H1 (cell line): ENCODE data around the gene MIA2. TPM values are rescaled to one million over a fixed set of nuclear protein-coding genes. Genes with fewer than 3 reads are reported as not detected.

ENCODE experiments used
- CTCF ChIA-PET: fragments of 300-600 bp; sonication (Branson Sonifier 250); formaldehyde crosslinking; loops from one replicate; lab custom pipeline; 2021; ENCODE audit not compliant: partially characterized antibody; lab: Charles Lee
- POLR2A ChIA-PET: fragments of 300-600 bp; sonication (Branson Sonifier 250); formaldehyde crosslinking; loops from one replicate; lab custom pipeline; 2021; ENCODE audit warnings: inconsistent platforms; ENCODE audit not compliant: partially characterized antibody; lab: Charles Lee
- DNase-seq, 2 experiments: peaks; one replicate each; pipeline versions ENCODE4 v3.0.0 to v3.0.0-alpha.2; 2010 to 2022; ENCODE audit warnings: low spot score in 2 of 2, low read depth in 1 of 2, mixed read lengths in 1 of 2
- FAIRE-seq: peaks from 2 replicates; lab custom pipeline; 2011; peaks lifted over from hg19 to GRCh38; lab: Jason Lieb, UNC
- H2AFZ ChIP-seq: 2 replicates; pipeline ENCODE4 v1.8.1; 2012; ENCODE audit warnings: low read length, inconsistent platforms
- H2AK5ac ChIP-seq: 2 replicates; pipeline ENCODE4 v1.6.1; 2013; ENCODE audit warnings: low read depth, low read length
- H2BK120ac ChIP-seq: replicated peaks from 2 replicates; pipeline ENCODE3; 2013; ENCODE audit warnings: low read depth, low read length, inconsistent platforms
- H2BK12ac ChIP-seq: 2 replicates; pipeline ENCODE4 v1.6.1; 2013; ENCODE audit warnings: low read depth, low read length
- H2BK15ac ChIP-seq: 2 replicates; pipeline ENCODE4 v1.6.1; 2013; ENCODE audit warnings: low read length
- H2BK20ac ChIP-seq: 2 replicates; pipeline ENCODE4 v1.6.1; 2013; ENCODE audit warnings: low read length
- H2BK5ac ChIP-seq: 2 replicates; pipeline ENCODE4 v1.6.1; 2013; ENCODE audit warnings: low read depth, low read length
- H3K14ac ChIP-seq: 2 replicates; pipeline ENCODE4 v1.6.1; 2013; ENCODE audit warnings: inconsistent platforms; ENCODE audit not compliant: insufficient read length
- H3K18ac ChIP-seq: 2 replicates; pipeline ENCODE4 v1.6.1; 2013; ENCODE audit warnings: low read length; ENCODE audit errors: extremely low read depth
- H3K23ac ChIP-seq: 2 replicates; pipeline ENCODE4 v1.6.1; 2013; ENCODE audit warnings: inconsistent platforms; ENCODE audit not compliant: insufficient read length
- H3K23me2 ChIP-seq: 2 replicates; pipeline ENCODE4 v1.6.1; 2013; ENCODE audit warnings: low read depth, low read length
- H3K27ac ChIP-seq: 2 replicates; pipeline ENCODE4 v1.6.1; 2011; ENCODE audit warnings: low read depth, low read length, inconsistent platforms
- H3K27me3 ChIP-seq, 4 experiments: replicated peaks in 1 of 4; 1 replicate in 1 of 4; 2 replicates in 3 of 4; pipeline versions ENCODE4 v1.6.1 to v1.8.1; 2011 to 2013; ENCODE audit warnings: low read length in 3 of 4, mild to moderate bottlenecking in 3 of 4, inconsistent platforms in 2 of 4, mixed read lengths in 2 of 4, moderate library complexity in 1 of 4; ENCODE audit not compliant: control insufficient read depth in 3 of 4, insufficient read depth in 3 of 4; ENCODE audit errors: extremely low read depth in 1 of 4
- H3K36me3 ChIP-seq, 4 experiments: 2 replicates each; pipeline versions ENCODE4 v1.6.1 to v1.8.1; 2011 to 2013; ENCODE audit warnings: mild to moderate bottlenecking in 4 of 4, low read length in 3 of 4, moderate library complexity in 2 of 4, control low read depth in 1 of 4, inconsistent platforms in 1 of 4; ENCODE audit not compliant: insufficient read depth in 4 of 4, control insufficient read depth in 2 of 4
- H3K4ac ChIP-seq: replicated peaks from 2 replicates; pipeline ENCODE3; 2013; ENCODE audit warnings: low read length, low read depth, mixed read lengths, inconsistent platforms; ENCODE audit not compliant: insufficient read length
- H3K4me1 ChIP-seq, 4 experiments: replicated peaks in 1 of 4; 1 replicate in 1 of 4; 2 replicates in 3 of 4; pipeline versions ENCODE4 v1.6.1 to v1.8.1; 2011 to 2013; ENCODE audit warnings: low read length in 3 of 4, inconsistent platforms in 2 of 4, mixed read lengths in 1 of 4; ENCODE audit not compliant: insufficient read depth in 4 of 4, control insufficient read depth in 3 of 4
- H3K4me2 ChIP-seq, 2 experiments: 2 replicates each; pipeline versions ENCODE4 v1.6.1 to v1.8.1; 2011 to 2013; ENCODE audit warnings: low read depth in 2 of 2, low read length in 2 of 2, control low read depth in 1 of 2, inconsistent platforms in 1 of 2, mild to moderate bottlenecking in 1 of 2; ENCODE audit not compliant: insufficient read depth in 1 of 2
- H3K4me3 ChIP-seq, 4 experiments: fragments of 200-600, 300-600 bp in 1 of 4; sonication (generic), shearing (Covaris generic), sonication (Bioruptor Twin) in 1 of 4; 2 replicates each; pipeline versions ENCODE4 v1.5.1 to v1.8.1; 2011 to 2016; ENCODE audit warnings: low read length in 4 of 4, low read depth in 3 of 4, control low read depth in 2 of 4, inconsistent platforms in 2 of 4, mild to moderate bottlenecking in 2 of 4, mixed read lengths in 1 of 4, moderate library complexity in 1 of 4; ENCODE audit not compliant: insufficient read depth in 2 of 4; ENCODE audit errors: extremely low read depth in 1 of 4
- H3K56ac ChIP-seq: replicated peaks from 2 replicates; pipeline ENCODE3; 2013; ENCODE audit warnings: low read depth, mild to moderate bottlenecking, mixed read lengths, low read length, inconsistent platforms; ENCODE audit not compliant: insufficient read length
- H3K79me1 ChIP-seq: 2 replicates; pipeline ENCODE4 v1.6.1; 2013; ENCODE audit warnings: low read depth, low read length, control low read depth
- H3K79me2 ChIP-seq, 2 experiments: 2 replicates each; pipeline versions ENCODE4 v1.6.1 to v1.8.1; 2012 to 2013; ENCODE audit warnings: low read length in 2 of 2, mild to moderate bottlenecking in 2 of 2, inconsistent platforms in 1 of 2; ENCODE audit not compliant: insufficient read depth in 2 of 2, control insufficient read depth in 1 of 2
- H3K9ac ChIP-seq, 4 experiments: replicated peaks in 1 of 4; 1 replicate in 1 of 4; 2 replicates in 3 of 4; pipeline versions ENCODE4 v1.6.1 to v1.8.1; 2011 to 2013; ENCODE audit warnings: low read depth in 3 of 4, low read length in 3 of 4, control low read depth in 2 of 4, mild to moderate bottlenecking in 2 of 4, moderate library complexity in 2 of 4, inconsistent platforms in 1 of 4; ENCODE audit errors: extremely low read depth in 1 of 4
- H3K9me3 ChIP-seq, 2 experiments: 2 replicates each; pipeline versions ENCODE4 v1.6.1 to v1.8.1; 2012 to 2013; ENCODE audit warnings: mild to moderate bottlenecking in 2 of 2, moderate library complexity in 2 of 2, control low read depth in 1 of 2, inconsistent platforms in 1 of 2, low read depth in 1 of 2, low read length in 1 of 2, mixed read lengths in 1 of 2; ENCODE audit not compliant: insufficient read depth in 2 of 2
- H4K20me1 ChIP-seq, 2 experiments: replicated peaks in 1 of 2; 2 replicates each; pipeline versions ENCODE3 to v1.8.1; 2011 to 2013; ENCODE audit warnings: inconsistent platforms in 2 of 2, low read length in 2 of 2, mild to moderate bottlenecking in 1 of 2; ENCODE audit not compliant: insufficient read depth in 2 of 2, control insufficient read depth in 1 of 2
- H4K5ac ChIP-seq: 2 replicates; pipeline ENCODE4 v1.6.1; 2013; ENCODE audit warnings: low read length, low read depth, mixed read lengths, inconsistent platforms; ENCODE audit not compliant: insufficient read length
- H4K8ac ChIP-seq: 2 replicates; pipeline ENCODE4 v1.8.0; 2013; ENCODE audit warnings: mild to moderate bottlenecking, moderate library complexity, low read length, inconsistent platforms; ENCODE audit not compliant: insufficient read depth; ENCODE audit errors: extremely low read depth
- H4K91ac ChIP-seq: replicated peaks from 2 replicates; pipeline ENCODE3; 2013; ENCODE audit warnings: low read length, mixed read lengths, inconsistent platforms; ENCODE audit not compliant: insufficient read length
- CEBPB ChIP-seq: IDR thresholded peaks from 2 replicates; pipeline ENCODE4 v1.6.1; 2012; ENCODE audit warnings: low read depth, low read length
- CHD2 ChIP-seq: IDR thresholded peaks from 2 replicates; pipeline ENCODE4 v1.6.1; 2012; ENCODE audit warnings: low read length, improper control_type of control experiment
- CTBP2 ChIP-seq: IDR thresholded peaks from 2 replicates; pipeline ENCODE4 v1.7.0; 2011; ENCODE audit warnings: borderline replicate concordance, mild to moderate bottlenecking, moderate library complexity, mixed read lengths, low read length; ENCODE audit not compliant: insufficient read depth, insufficient read length
- EZH2 ChIP-seq: fragments of 200-600 bp; sonication (generic); IDR thresholded peaks from 2 replicates; pipeline ENCODE4 v1.7.1; 2012; ENCODE audit warnings: low read depth, mild to moderate bottlenecking, moderate library complexity, low read length, inconsistent platforms; ENCODE audit not compliant: severe bottlenecking
- FOSL1 ChIP-seq: IDR thresholded peaks from 2 replicates; pipeline ENCODE4 v1.6.1; 2011; ENCODE audit warnings: mild to moderate bottlenecking, low read depth, low read length, moderate library complexity; ENCODE audit not compliant: insufficient read depth
- HDAC6 ChIP-seq: IDR thresholded peaks from one replicate; pipeline ENCODE4 v1.7.1; 2012; ENCODE audit warnings: low read depth, mild to moderate bottlenecking, inconsistent platforms, low read length, moderate library complexity
- POLR2A ChIP-seq, 2 experiments: IDR thresholded peaks; 1 replicate in 1 of 2; 2 replicates in 1 of 2; pipeline ENCODE4 v1.6.1; 2011; ENCODE audit warnings: low read depth in 2 of 2, low read length in 2 of 2, mild to moderate bottlenecking in 2 of 2; ENCODE audit errors: control extremely low read depth in 1 of 2
- POU5F1 ChIP-seq: IDR thresholded peaks from 2 replicates; pipeline ENCODE4 v1.6.1; 2011; ENCODE audit warnings: low read depth, mild to moderate bottlenecking, low read length, moderate library complexity
- RFX5 ChIP-seq: IDR thresholded peaks from 2 replicates; pipeline ENCODE4 v1.6.1; 2011; ENCODE audit warnings: low read depth, low read length, improper control_type of control experiment, borderline replicate concordance
- SAP30 ChIP-seq: fragments of 300-600 bp; sonication (generic); IDR thresholded peaks from 2 replicates; pipeline ENCODE4 v1.7.1; 2012; ENCODE audit warnings: low read length, moderate library complexity, mild to moderate bottlenecking, inconsistent platforms; ENCODE audit not compliant: insufficient read depth, insufficient replicate concordance
- SIN3A ChIP-seq, 2 experiments: IDR thresholded peaks in 1 of 2; conservative IDR thresholded peaks in 1 of 2; 2 replicates each; pipeline ENCODE4 v1.6.1; 2011 to 2012; ENCODE audit warnings: low read length in 2 of 2, improper control_type of control experiment in 1 of 2, low read depth in 1 of 2, mild to moderate bottlenecking in 1 of 2
- SP1 ChIP-seq: IDR thresholded peaks from 2 replicates; pipeline ENCODE4 v1.6.1; 2011; ENCODE audit warnings: low read depth, low read length
- SP4 ChIP-seq: IDR thresholded peaks from 2 replicates; pipeline ENCODE4 v1.6.1; 2012; ENCODE audit warnings: low read length, inconsistent platforms
- TAF1 ChIP-seq: IDR thresholded peaks from 2 replicates; pipeline ENCODE4 v1.6.1; 2011; ENCODE audit warnings: mild to moderate bottlenecking, low read depth, low read length
- polyA plus RNA-seq, 7 experiments: library from polyadenylated mRNA; depleted of rRNA in 3 of 7; stranded (reverse) in 5 of 7; unstranded in 2 of 7; fragments of >200 nt in 5 of 7; fragments of 200-250 nt in 2 of 7; gene quantifications; 1 replicate in 5 of 7; 2 replicates in 1 of 7; 4 replicates in 1 of 7; pipeline versions ENCODE4 v1.2.1 to v1.2.3, GENCODE V29; 2011 to 2013; ENCODE audit warnings: missing spikeins in 2 of 7, mixed read lengths in 2 of 7
- total RNA-seq: library from RNA; stranded (reverse); fragmentation: NEBNext Ultra II Directional; extraction: Animal tissue kit (Norgen Biotek cat#: 25700); gene quantifications from 2 replicates; pipeline ENCODE4 v1.2.1, GENCODE V29; 2021

Gene MIA2
- total and polyA plus RNA-seq, 2 of the 8 experiments (the other 6 are each of a cell fraction or from before 2014, with no cell fraction given): 10.1 to 15.0 TPM

DNA sequence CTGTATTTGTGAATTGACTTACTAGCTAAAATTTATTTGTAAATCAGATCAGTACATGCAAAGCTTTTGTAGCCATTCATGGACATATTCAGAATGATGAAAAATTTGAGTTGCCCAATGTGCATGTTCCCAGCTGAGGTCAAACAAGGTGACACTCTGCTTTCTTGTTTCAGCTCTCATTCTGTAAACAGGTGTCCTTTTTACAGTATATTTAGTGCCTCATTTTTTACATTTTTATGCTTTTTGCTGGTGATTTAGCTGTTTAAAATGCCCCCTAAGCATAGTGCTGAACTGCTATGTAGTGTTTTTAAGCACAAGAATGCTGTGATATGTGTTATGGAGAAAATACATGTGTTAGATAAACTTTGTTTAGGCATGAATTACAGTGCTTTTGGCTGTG, 76.3 kb downstream of the MIA2 start:
- FAIRE-seq: no peak
- Histone ChIP-seq H3K23me2 (no peaks in the 10 kb centered on the region), H3K4ac (no peak overlapping the region)

More for the DNA sequence above, 76.3 kb downstream of the MIA2 start:
- no peak overlapping the region for H3K4me2 ChIP-seq
- no peak overlapping the region for H2BK15ac ChIP-seq
- no peaks in the 10 kb centered on the region for H3K4me1 ChIP-seq
- ChIA-PET CTCF (no interaction called here), POLR2A (no interaction called here)
- no peak for DNase-seq
- H3K14ac ChIP-seq: no peak overlapping the region
- no peak overlapping the region for H4K5ac ChIP-seq
- no peaks in the 10 kb centered on the region for H3K79me1 ChIP-seq
- H2BK20ac ChIP-seq: no peak overlapping the region
- H2BK12ac ChIP-seq: no peak overlapping the region
- H3K27me3 ChIP-seq: no peaks in the 10 kb centered on the region
- H3K18ac ChIP-seq: no peak overlapping the region
- H2BK120ac ChIP-seq: no peak overlapping the region
- H3K56ac ChIP-seq: no peak overlapping the region
- H3K4me3 ChIP-seq: no peak overlapping the region
- H2AK5ac ChIP-seq: no peak overlapping the region
- H3K36me3 ChIP-seq: no peaks in the 10 kb centered on the region
- H4K91ac ChIP-seq: no peak overlapping the region
- H2BK5ac ChIP-seq: no peak overlapping the region
- H2AFZ ChIP-seq: no peak overlapping the region
- no peak overlapping the region for H3K9ac ChIP-seq
- H4K20me1 ChIP-seq: no peaks in the 10 kb centered on the region
- no peaks in the 10 kb centered on the region for H3K9me3 ChIP-seq
- H3K23ac ChIP-seq: no peak overlapping the region
- no peak for TF ChIP-seq CHD2
- TF ChIP-seq TAF1: no peak
- no peak for TF ChIP-seq FOSL1
- no peak for TF ChIP-seq SIN3A (conservative IDR thresholded peaks at IDR 0.05 in 1 of 2, IDR thresholded peaks at IDR 0.05 in 1 of 2; ENCODE audit: low read depth in 1 of 2, low read length in 2 of 2)
- no peak for TF ChIP-seq POU5F1
- no peak for TF ChIP-seq RFX5
- TF ChIP-seq HDAC6: no peak
- TF ChIP-seq POLR2A (IDR thresholded peaks at IDR 0.05; ENCODE audit: control extremely low read depth in 1 of 2, low read depth in 2 of 2, low read length in 2 of 2): no peak
- no peak for TF ChIP-seq EZH2
- TF ChIP-seq SAP30: no peak
- TF ChIP-seq CTBP2: no peak
- no peak for TF ChIP-seq SP4
- TF ChIP-seq SP1: no peak
- TF ChIP-seq CEBPB: no peak
- H4K8ac ChIP-seq: no peak overlapping the region
- H3K27ac ChIP-seq: no peak overlapping the region
- no peaks in the 10 kb centered on the region for H3K79me2 ChIP-seq
